H9 (cell line): ENCODE data around the gene KLF11. TPM values are rescaled to one million over a fixed set of nuclear protein-coding genes. Genes with fewer than 3 reads are reported as not detected.

Experiments used
- DNase-seq: peaks from one replicate; pipeline ENCODE4 v3.0.0-alpha.2; 2017
- H2AFZ ChIP-seq: one replicate; pipeline ENCODE4 v1.6.1; 2013; ENCODE audit warnings: mild to moderate bottlenecking, low read length, control low read depth, moderate library complexity
- H2AK5ac ChIP-seq: 2 replicates; pipeline ENCODE4 v1.6.1; 2013; ENCODE audit warnings: low read length, control low read depth, mixed read lengths; ENCODE audit not compliant: insufficient read length
- H2BK120ac ChIP-seq: one replicate; pipeline ENCODE4 v1.6.1; 2013; ENCODE audit warnings: low read depth, mild to moderate bottlenecking, low read length, control low read depth, inconsistent platforms; ENCODE audit not compliant: poor library complexity, severe bottlenecking
- H2BK12ac ChIP-seq: 2 replicates; pipeline ENCODE4 v1.6.1; 2013; ENCODE audit warnings: low read length, control low read depth, mixed read lengths, low read depth; ENCODE audit not compliant: insufficient read length
- H2BK15ac ChIP-seq: 2 replicates; pipeline ENCODE4 v1.6.1; 2013; ENCODE audit warnings: low read depth, low read length, control low read depth
- H2BK20ac ChIP-seq: one replicate; pipeline ENCODE4 v1.6.1; 2013; ENCODE audit warnings: low read depth, mild to moderate bottlenecking, low read length, control low read depth, inconsistent platforms; ENCODE audit not compliant: poor library complexity, severe bottlenecking
- H2BK5ac ChIP-seq: 2 replicates; pipeline ENCODE4 v1.6.1; 2013; ENCODE audit warnings: low read length, control low read depth, mixed read lengths; ENCODE audit not compliant: insufficient read length
- H3K14ac ChIP-seq: 2 replicates; pipeline ENCODE4 v1.6.1; 2013; ENCODE audit warnings: low read length, control low read depth; ENCODE audit not compliant: insufficient read depth
- H3K18ac ChIP-seq: 2 replicates; pipeline ENCODE4 v1.6.1; 2013; ENCODE audit warnings: low read depth, mild to moderate bottlenecking, mixed read lengths, low read length, control low read depth; ENCODE audit not compliant: insufficient read length
- H3K23ac ChIP-seq: 2 replicates; pipeline ENCODE4 v1.6.1; 2013; ENCODE audit warnings: low read length, control low read depth, mixed read lengths, low read depth; ENCODE audit not compliant: insufficient read length
- H3K23me2 ChIP-seq: 2 replicates; pipeline ENCODE4 v1.6.1; 2013; ENCODE audit warnings: low read depth, mild to moderate bottlenecking, mixed read lengths, low read length, control low read depth; ENCODE audit not compliant: insufficient read length, poor library complexity, severe bottlenecking
- H3K27ac ChIP-seq: 2 replicates; pipeline ENCODE4 v1.5.1; 2013; ENCODE audit warnings: low read length, control low read depth, mixed read lengths, low read depth; ENCODE audit not compliant: insufficient read length
- H3K27me3 ChIP-seq: 2 replicates; pipeline ENCODE4 v1.6.1; 2013; ENCODE audit warnings: low read length, control low read depth, inconsistent platforms; ENCODE audit not compliant: insufficient read depth
- H3K4ac ChIP-seq: 2 replicates; pipeline ENCODE4 v1.6.1; 2013; ENCODE audit warnings: low read depth, mild to moderate bottlenecking, control low read depth, inconsistent platforms, low read length, moderate library complexity
- H3K4me1 ChIP-seq: 2 replicates; pipeline ENCODE4 v1.6.1; 2013; ENCODE audit warnings: low read length, control low read depth, inconsistent platforms; ENCODE audit not compliant: insufficient read depth
- H3K4me2 ChIP-seq: 2 replicates; pipeline ENCODE4 v1.6.1; 2013; ENCODE audit warnings: low read length, control low read depth, mixed read lengths; ENCODE audit not compliant: insufficient read length, insufficient read depth
- H3K56ac ChIP-seq: 2 replicates; pipeline ENCODE4 v1.6.1; 2013; ENCODE audit warnings: low read depth, mild to moderate bottlenecking, mixed read lengths, low read length, control low read depth; ENCODE audit not compliant: insufficient read length
- H3K79me1 ChIP-seq: 2 replicates; pipeline ENCODE4 v1.6.1; 2013; ENCODE audit warnings: low read depth, mild to moderate bottlenecking, moderate library complexity, low read length, control low read depth, inconsistent platforms; ENCODE audit not compliant: insufficient read depth, poor library complexity, severe bottlenecking
- H3K79me2 ChIP-seq: 2 replicates; pipeline ENCODE4 v1.6.1; 2013; ENCODE audit warnings: low read length, control low read depth, inconsistent platforms; ENCODE audit not compliant: insufficient read depth
- H3K9ac ChIP-seq: 2 replicates; pipeline ENCODE4 v1.6.1; 2013; ENCODE audit warnings: low read length, control low read depth, mixed read lengths; ENCODE audit not compliant: insufficient read length; ENCODE audit errors: extremely low read depth
- H3K9me3 ChIP-seq: one replicate; pipeline ENCODE4 v1.6.1; 2013; ENCODE audit warnings: low read depth, low read length, inconsistent platforms; ENCODE audit not compliant: control insufficient read depth
- H3T11ph ChIP-seq: one replicate; pipeline ENCODE4 v1.6.1; 2013; ENCODE audit warnings: mild to moderate bottlenecking, low read length, control low read depth, inconsistent platforms
- H4K20me1 ChIP-seq: one replicate; pipeline ENCODE4 v1.6.1; 2013; ENCODE audit not compliant: control insufficient read depth, insufficient read length, insufficient read depth
- H4K5ac ChIP-seq: 2 replicates; pipeline ENCODE4 v1.6.1; 2013; ENCODE audit warnings: low read depth, mild to moderate bottlenecking, mixed read lengths, low read length, control low read depth; ENCODE audit not compliant: insufficient read length
- H4K8ac ChIP-seq: replicated peaks from 2 replicates; pipeline ENCODE4 v1.6.1; 2013; ENCODE audit warnings: low read length, control low read depth, mixed read lengths, low read depth; ENCODE audit not compliant: insufficient read length
- H4K91ac ChIP-seq: 2 replicates; pipeline ENCODE4 v1.6.1; 2013; ENCODE audit warnings: low read depth, mild to moderate bottlenecking, moderate library complexity, mixed read lengths, low read length, control low read depth; ENCODE audit not compliant: insufficient read length
- H3K27ac Mint-ChIP-seq, 3 experiments: 2 replicates in 2 of 3; 3 replicates in 1 of 3; pipeline ENCODE4 v1.8.0; 2020 to 2021; ENCODE audit warnings: mixed read lengths in 3 of 3, mild to moderate bottlenecking in 1 of 3, moderate library complexity in 1 of 3
- H3K27me3 Mint-ChIP-seq: 2 replicates; pipeline ENCODE4 v1.8.0; 2021; ENCODE audit warnings: low read depth, mild to moderate bottlenecking, moderate library complexity, mixed read lengths
- H3K36me3 Mint-ChIP-seq, 3 experiments: 2 replicates in 2 of 3; 3 replicates in 1 of 3; pipeline ENCODE4 v1.8.0; 2020 to 2021; ENCODE audit warnings: low read depth in 3 of 3, mixed read lengths in 3 of 3; ENCODE audit not compliant: insufficient read depth in 1 of 3
- H3K4me1 Mint-ChIP-seq, 2 experiments: 2 replicates each; pipeline ENCODE4 v1.8.0; 2020; ENCODE audit warnings: mixed read lengths in 2 of 2
- H3K4me3 Mint-ChIP-seq, 2 experiments: 2 replicates in 1 of 2; 3 replicates in 1 of 2; pipeline ENCODE4 v1.8.0; 2020 to 2021; ENCODE audit warnings: mild to moderate bottlenecking in 2 of 2, mixed read lengths in 2 of 2, moderate library complexity in 1 of 2
- H3K9me3 Mint-ChIP-seq, 2 experiments: 2 replicates in 1 of 2; 3 replicates in 1 of 2; pipeline ENCODE4 v1.8.0; 2020; ENCODE audit warnings: mild to moderate bottlenecking in 2 of 2, mixed read lengths in 2 of 2, moderate library complexity in 1 of 2
- WGBS: extraction: QIAGEN DNeasy Blood & Tissue Kit; methylation state at CpG from one replicate; pipeline ENCODE4 v1.1.7; 2013; ENCODE audit warnings: missing lambda C conversion rate, low lambda C conversion rate, mixed read lengths; ENCODE audit not compliant: insufficient read length; ENCODE audit errors: extremely low coverage; 5-methylcytosine and 5-hydroxymethylcytosine counted together
- total RNA-seq: library from RNA; stranded (reverse); gene quantifications from 2 replicates; pipeline ENCODE4 v1.2.1, GENCODE V29; 2021
- TF ChIP-seq, protein P1 (sequence below): fragments of 200-600 bp; sonication (generic); conservative IDR thresholded peaks from 3 replicates; pipeline ENCODE4 v1.8.0; 2021; ENCODE audit warnings: antibody characterized with exemption, mild to moderate bottlenecking

Gene KLF11
- total RNA-seq, 1 experiment from 2014 or later: 15.5 TPM

DNA sequence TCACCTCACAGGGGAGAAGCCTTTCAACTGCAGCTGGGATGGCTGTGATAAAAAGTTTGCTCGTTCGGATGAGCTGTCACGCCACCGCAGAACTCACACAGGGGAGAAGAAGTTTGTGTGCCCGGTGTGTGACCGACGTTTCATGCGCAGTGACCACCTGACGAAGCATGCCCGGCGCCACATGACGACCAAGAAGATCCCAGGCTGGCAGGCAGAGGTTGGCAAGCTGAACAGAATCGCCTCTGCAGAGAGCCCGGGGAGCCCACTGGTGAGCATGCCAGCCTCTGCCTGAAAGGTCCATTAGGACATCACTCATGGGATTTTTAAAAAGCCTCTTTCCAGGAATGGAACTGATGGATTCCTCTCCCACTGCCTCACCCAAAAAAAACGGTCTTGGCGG is 8.9 kb downstream of the KLF11 start:
- no peaks in the 10 kb centered on the region for H3K27me3 ChIP-seq
- no peak overlapping the region for H3K14ac ChIP-seq
- WGBS: no CpG with 5 or more reads among the region's 16 CpGs
- no peak overlapping the region for H3K18ac ChIP-seq
- DNase-seq: no peak
- Mint-ChIP-seq H3K4me3 (no peak overlapping the region), H3K36me3 (peaks cover 20 to 52% (median 49%) of the 10 kb centered on the region in 3 experiments; a peak in 6 of 7 replicates), H3K4me1 (peaks cover 15 to 25% of the 10 kb centered on the region in 2 experiments), H3K27me3 (peaks cover 3% of the 10 kb centered on the region), H3K27ac (no peak overlapping the region), H3K9me3 (no peaks in the 10 kb centered on the region; a peak in 1 of 5 replicates)
- peaks cover 3% of the 10 kb centered on the region for H3K23me2 ChIP-seq
- H3K4me2 ChIP-seq: no peak overlapping the region
- no peaks in the 10 kb centered on the region for H3K79me1 ChIP-seq
- H2AK5ac ChIP-seq: no peak overlapping the region
- no peak overlapping the region for H3K27ac ChIP-seq
- H3K9me3 ChIP-seq: no peaks in the 10 kb centered on the region
- H4K91ac ChIP-seq: no peak overlapping the region
- TF ChIP-seq, protein P1, sequence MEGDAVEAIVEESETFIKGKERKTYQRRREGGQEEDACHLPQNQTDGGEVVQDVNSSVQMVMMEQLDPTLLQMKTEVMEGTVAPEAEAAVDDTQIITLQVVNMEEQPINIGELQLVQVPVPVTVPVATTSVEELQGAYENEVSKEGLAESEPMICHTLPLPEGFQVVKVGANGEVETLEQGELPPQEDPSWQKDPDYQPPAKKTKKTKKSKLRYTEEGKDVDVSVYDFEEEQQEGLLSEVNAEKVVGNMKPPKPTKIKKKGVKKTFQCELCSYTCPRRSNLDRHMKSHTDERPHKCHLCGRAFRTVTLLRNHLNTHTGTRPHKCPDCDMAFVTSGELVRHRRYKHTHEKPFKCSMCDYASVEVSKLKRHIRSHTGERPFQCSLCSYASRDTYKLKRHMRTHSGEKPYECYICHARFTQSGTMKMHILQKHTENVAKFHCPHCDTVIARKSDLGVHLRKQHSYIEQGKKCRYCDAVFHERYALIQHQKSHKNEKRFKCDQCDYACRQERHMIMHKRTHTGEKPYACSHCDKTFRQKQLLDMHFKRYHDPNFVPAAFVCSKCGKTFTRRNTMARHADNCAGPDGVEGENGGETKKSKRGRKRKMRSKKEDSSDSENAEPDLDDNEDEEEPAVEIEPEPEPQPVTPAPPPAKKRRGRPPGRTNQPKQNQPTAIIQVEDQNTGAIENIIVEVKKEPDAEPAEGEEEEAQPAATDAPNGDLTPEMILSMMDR: no peak
- no peak overlapping the region for H3K23ac ChIP-seq
- no peak overlapping the region for H2AFZ ChIP-seq
- H4K8ac ChIP-seq: no peak overlapping the region
- H2BK120ac ChIP-seq: no peak overlapping the region
- H2BK20ac ChIP-seq: no peak overlapping the region
- H3K4ac ChIP-seq: no peak overlapping the region
- no peak overlapping the region for H3K9ac ChIP-seq
- H2BK12ac ChIP-seq: no peak overlapping the region
- no peaks in the 10 kb centered on the region for H3K4me1 ChIP-seq
- H4K20me1 ChIP-seq: no peaks in the 10 kb centered on the region
- H3K56ac ChIP-seq: no peak overlapping the region
- no peak overlapping the region for H2BK5ac ChIP-seq
- no peak overlapping the region for H3T11ph ChIP-seq
- H3K79me2 ChIP-seq: no peaks in the 10 kb centered on the region
- H2BK15ac ChIP-seq: no peak overlapping the region
- no peak overlapping the region for H4K5ac ChIP-seq
